H9 (cell line): ENCODE measurements around the gene KRT86. TPM values are rescaled to one million over a fixed set of nuclear protein-coding genes. Genes with fewer than 3 reads are reported as not detected.

ENCODE experiments used
- DNase-seq: peaks from one replicate; pipeline ENCODE4 v3.0.0-alpha.2; 2017
- H2AFZ ChIP-seq: one replicate; pipeline ENCODE4 v1.6.1; 2013; ENCODE audit warnings: mild to moderate bottlenecking, low read length, control low read depth, moderate library complexity
- H2AK5ac ChIP-seq: 2 replicates; pipeline ENCODE4 v1.6.1; 2013; ENCODE audit warnings: low read length, control low read depth, mixed read lengths; ENCODE audit not compliant: insufficient read length
- H2BK120ac ChIP-seq: one replicate; pipeline ENCODE4 v1.6.1; 2013; ENCODE audit warnings: low read depth, mild to moderate bottlenecking, low read length, control low read depth, inconsistent platforms; ENCODE audit not compliant: poor library complexity, severe bottlenecking
- H2BK12ac ChIP-seq: 2 replicates; pipeline ENCODE4 v1.6.1; 2013; ENCODE audit warnings: low read length, control low read depth, mixed read lengths, low read depth; ENCODE audit not compliant: insufficient read length
- H2BK15ac ChIP-seq: 2 replicates; pipeline ENCODE4 v1.6.1; 2013; ENCODE audit warnings: low read depth, low read length, control low read depth
- H2BK20ac ChIP-seq: one replicate; pipeline ENCODE4 v1.6.1; 2013; ENCODE audit warnings: low read depth, mild to moderate bottlenecking, low read length, control low read depth, inconsistent platforms; ENCODE audit not compliant: poor library complexity, severe bottlenecking
- H2BK5ac ChIP-seq: 2 replicates; pipeline ENCODE4 v1.6.1; 2013; ENCODE audit warnings: low read length, control low read depth, mixed read lengths; ENCODE audit not compliant: insufficient read length
- H3K14ac ChIP-seq: 2 replicates; pipeline ENCODE4 v1.6.1; 2013; ENCODE audit warnings: low read length, control low read depth; ENCODE audit not compliant: insufficient read depth
- H3K18ac ChIP-seq: 2 replicates; pipeline ENCODE4 v1.6.1; 2013; ENCODE audit warnings: low read depth, mild to moderate bottlenecking, mixed read lengths, low read length, control low read depth; ENCODE audit not compliant: insufficient read length
- H3K23ac ChIP-seq: 2 replicates; pipeline ENCODE4 v1.6.1; 2013; ENCODE audit warnings: low read length, control low read depth, mixed read lengths, low read depth; ENCODE audit not compliant: insufficient read length
- H3K23me2 ChIP-seq: 2 replicates; pipeline ENCODE4 v1.6.1; 2013; ENCODE audit warnings: low read depth, mild to moderate bottlenecking, mixed read lengths, low read length, control low read depth; ENCODE audit not compliant: insufficient read length, poor library complexity, severe bottlenecking
- H3K27ac ChIP-seq: 2 replicates; pipeline ENCODE4 v1.5.1; 2013; ENCODE audit warnings: low read length, control low read depth, mixed read lengths, low read depth; ENCODE audit not compliant: insufficient read length
- H3K27me3 ChIP-seq: 2 replicates; pipeline ENCODE4 v1.6.1; 2013; ENCODE audit warnings: low read length, control low read depth, inconsistent platforms; ENCODE audit not compliant: insufficient read depth
- H3K4ac ChIP-seq: 2 replicates; pipeline ENCODE4 v1.6.1; 2013; ENCODE audit warnings: low read depth, mild to moderate bottlenecking, control low read depth, inconsistent platforms, low read length, moderate library complexity
- H3K4me1 ChIP-seq: 2 replicates; pipeline ENCODE4 v1.6.1; 2013; ENCODE audit warnings: low read length, control low read depth, inconsistent platforms; ENCODE audit not compliant: insufficient read depth
- H3K4me2 ChIP-seq: 2 replicates; pipeline ENCODE4 v1.6.1; 2013; ENCODE audit warnings: low read length, control low read depth, mixed read lengths; ENCODE audit not compliant: insufficient read length, insufficient read depth
- H3K56ac ChIP-seq: 2 replicates; pipeline ENCODE4 v1.6.1; 2013; ENCODE audit warnings: low read depth, mild to moderate bottlenecking, mixed read lengths, low read length, control low read depth; ENCODE audit not compliant: insufficient read length
- H3K79me1 ChIP-seq: 2 replicates; pipeline ENCODE4 v1.6.1; 2013; ENCODE audit warnings: low read depth, mild to moderate bottlenecking, moderate library complexity, low read length, control low read depth, inconsistent platforms; ENCODE audit not compliant: insufficient read depth, poor library complexity, severe bottlenecking
- H3K79me2 ChIP-seq: 2 replicates; pipeline ENCODE4 v1.6.1; 2013; ENCODE audit warnings: low read length, control low read depth, inconsistent platforms; ENCODE audit not compliant: insufficient read depth
- H3K9ac ChIP-seq: 2 replicates; pipeline ENCODE4 v1.6.1; 2013; ENCODE audit warnings: low read length, control low read depth, mixed read lengths; ENCODE audit not compliant: insufficient read length; ENCODE audit errors: extremely low read depth
- H3K9me3 ChIP-seq: one replicate; pipeline ENCODE4 v1.6.1; 2013; ENCODE audit warnings: low read depth, low read length, inconsistent platforms; ENCODE audit not compliant: control insufficient read depth
- H3T11ph ChIP-seq: one replicate; pipeline ENCODE4 v1.6.1; 2013; ENCODE audit warnings: mild to moderate bottlenecking, low read length, control low read depth, inconsistent platforms
- H4K20me1 ChIP-seq: one replicate; pipeline ENCODE4 v1.6.1; 2013; ENCODE audit not compliant: control insufficient read depth, insufficient read length, insufficient read depth
- H4K5ac ChIP-seq: 2 replicates; pipeline ENCODE4 v1.6.1; 2013; ENCODE audit warnings: low read depth, mild to moderate bottlenecking, mixed read lengths, low read length, control low read depth; ENCODE audit not compliant: insufficient read length
- H4K8ac ChIP-seq: replicated peaks from 2 replicates; pipeline ENCODE4 v1.6.1; 2013; ENCODE audit warnings: low read length, control low read depth, mixed read lengths, low read depth; ENCODE audit not compliant: insufficient read length
- H4K91ac ChIP-seq: 2 replicates; pipeline ENCODE4 v1.6.1; 2013; ENCODE audit warnings: low read depth, mild to moderate bottlenecking, moderate library complexity, mixed read lengths, low read length, control low read depth; ENCODE audit not compliant: insufficient read length
- H3K27ac Mint-ChIP-seq, 3 experiments: 2 replicates in 2 of 3; 3 replicates in 1 of 3; pipeline ENCODE4 v1.8.0; 2020 to 2021; ENCODE audit warnings: mixed read lengths in 3 of 3, mild to moderate bottlenecking in 1 of 3, moderate library complexity in 1 of 3
- H3K27me3 Mint-ChIP-seq: 2 replicates; pipeline ENCODE4 v1.8.0; 2021; ENCODE audit warnings: low read depth, mild to moderate bottlenecking, moderate library complexity, mixed read lengths
- H3K36me3 Mint-ChIP-seq, 3 experiments: 2 replicates in 2 of 3; 3 replicates in 1 of 3; pipeline ENCODE4 v1.8.0; 2020 to 2021; ENCODE audit warnings: low read depth in 3 of 3, mixed read lengths in 3 of 3; ENCODE audit not compliant: insufficient read depth in 1 of 3
- H3K4me1 Mint-ChIP-seq, 2 experiments: 2 replicates each; pipeline ENCODE4 v1.8.0; 2020; ENCODE audit warnings: mixed read lengths in 2 of 2
- H3K4me3 Mint-ChIP-seq, 2 experiments: 2 replicates in 1 of 2; 3 replicates in 1 of 2; pipeline ENCODE4 v1.8.0; 2020 to 2021; ENCODE audit warnings: mild to moderate bottlenecking in 2 of 2, mixed read lengths in 2 of 2, moderate library complexity in 1 of 2
- H3K9me3 Mint-ChIP-seq, 2 experiments: 2 replicates in 1 of 2; 3 replicates in 1 of 2; pipeline ENCODE4 v1.8.0; 2020; ENCODE audit warnings: mild to moderate bottlenecking in 2 of 2, mixed read lengths in 2 of 2, moderate library complexity in 1 of 2
- WGBS: extraction: QIAGEN DNeasy Blood & Tissue Kit; methylation state at CpG from one replicate; pipeline ENCODE4 v1.1.7; 2013; ENCODE audit warnings: missing lambda C conversion rate, low lambda C conversion rate, mixed read lengths; ENCODE audit not compliant: insufficient read length; ENCODE audit errors: extremely low coverage; 5-methylcytosine and 5-hydroxymethylcytosine counted together
- total RNA-seq: library from RNA; stranded (reverse); gene quantifications from 2 replicates; pipeline ENCODE4 v1.2.1, GENCODE V29; 2021
- TF ChIP-seq, protein P1 (sequence below): fragments of 200-600 bp; sonication (generic); conservative IDR thresholded peaks from 3 replicates; pipeline ENCODE4 v1.8.0; 2021; ENCODE audit warnings: antibody characterized with exemption, mild to moderate bottlenecking

The KRT86 gene
- total RNA-seq, 1 experiment from 2014 or later, result not detected

DNA sequence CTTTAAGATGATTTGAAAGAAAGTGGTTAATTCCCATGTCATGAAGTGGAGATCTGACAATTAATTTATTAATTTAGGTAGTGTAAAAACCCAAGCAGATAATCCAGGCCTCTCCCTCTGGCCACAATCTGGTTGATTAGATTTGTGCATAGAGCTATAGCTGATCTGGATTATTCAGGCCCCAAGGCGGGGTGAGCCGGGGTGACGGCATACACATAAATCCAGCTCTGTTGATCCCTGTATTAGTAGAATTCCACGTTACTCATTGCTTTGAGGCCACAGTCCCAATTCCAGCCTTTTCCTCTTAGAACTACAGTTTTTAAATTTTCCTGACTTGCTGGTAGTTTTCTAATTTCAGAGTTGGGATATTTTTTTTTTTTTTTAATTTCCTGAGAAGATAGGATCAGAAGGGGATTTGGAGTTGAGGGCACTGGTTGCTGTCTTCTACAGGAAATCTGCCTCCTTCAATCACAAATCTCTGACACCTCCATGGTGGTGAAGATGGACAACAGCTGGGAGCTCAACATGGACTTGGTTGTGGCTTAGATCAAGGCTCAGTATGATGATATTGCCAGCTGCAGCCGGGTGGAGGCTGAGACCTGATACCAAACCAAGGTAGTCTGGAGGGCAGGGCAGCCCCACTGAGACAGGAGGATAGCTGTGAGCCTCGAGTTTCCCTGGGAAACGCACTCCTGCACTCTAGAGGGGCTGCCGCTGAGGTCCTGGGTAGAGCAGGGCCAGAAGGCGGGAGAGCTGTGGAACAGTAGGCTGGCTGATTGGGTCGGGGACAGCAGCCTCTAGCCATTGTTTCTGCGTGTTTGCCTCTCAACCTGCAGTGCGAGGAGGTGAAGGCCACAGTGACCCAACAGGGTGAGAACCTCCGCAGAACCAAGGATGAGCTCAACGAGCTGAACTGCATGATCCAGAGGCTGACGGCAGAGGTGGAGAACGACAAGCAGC is 73.4 kb downstream of the KRT86 start:
- Histone ChIP-seq H3K18ac (no peak overlapping the region), H3K4me1 (no peaks in the 10 kb centered on the region), H2AFZ (no peak overlapping the region), H3K9ac (no peak overlapping the region), H3K14ac (no peak overlapping the region; the same call in 1 of the 2 replicates), H4K20me1 (no peaks in the 10 kb centered on the region), H3K4ac (no peak overlapping the region), H3K27me3 (no peaks in the 10 kb centered on the region), H3K79me1 (no peaks in the 10 kb centered on the region), H3K23me2 (no peaks in the 10 kb centered on the region), H3K9me3 (no peaks in the 10 kb centered on the region), H3K4me2 (no peak overlapping the region), H3T11ph (no peak overlapping the region), H3K23ac (no peak overlapping the region), H2BK20ac (no peak overlapping the region), H2BK5ac (no peak overlapping the region), H2AK5ac (no peak overlapping the region), H3K79me2 (no peaks in the 10 kb centered on the region), H3K27ac (no peak overlapping the region), H2BK120ac (no peak overlapping the region), H4K8ac (no peak overlapping the region), H3K56ac (no peak overlapping the region), H2BK15ac (no peak overlapping the region), H4K91ac (no peak overlapping the region), H4K5ac (no peak overlapping the region), H2BK12ac (no peak overlapping the region)
- Mint-ChIP-seq H3K27ac (peak overlapping the region in 1 of 3 experiments; percentile 49; a peak in 1 of 7 replicates), H3K9me3 (peaks cover 5 to 7% of the 10 kb centered on the region in 2 experiments; a peak in 2 of 5 replicates), H3K27me3 (peaks cover 11% of the 10 kb centered on the region), H3K36me3 (no peaks in the 10 kb centered on the region), H3K4me1 (no peaks in the 10 kb centered on the region), H3K4me3 (no peak overlapping the region)
- DNase-seq, result no peak
- no CpG with 5 or more reads among the region's 16 CpGs for WGBS
- TF ChIP-seq, protein P1, sequence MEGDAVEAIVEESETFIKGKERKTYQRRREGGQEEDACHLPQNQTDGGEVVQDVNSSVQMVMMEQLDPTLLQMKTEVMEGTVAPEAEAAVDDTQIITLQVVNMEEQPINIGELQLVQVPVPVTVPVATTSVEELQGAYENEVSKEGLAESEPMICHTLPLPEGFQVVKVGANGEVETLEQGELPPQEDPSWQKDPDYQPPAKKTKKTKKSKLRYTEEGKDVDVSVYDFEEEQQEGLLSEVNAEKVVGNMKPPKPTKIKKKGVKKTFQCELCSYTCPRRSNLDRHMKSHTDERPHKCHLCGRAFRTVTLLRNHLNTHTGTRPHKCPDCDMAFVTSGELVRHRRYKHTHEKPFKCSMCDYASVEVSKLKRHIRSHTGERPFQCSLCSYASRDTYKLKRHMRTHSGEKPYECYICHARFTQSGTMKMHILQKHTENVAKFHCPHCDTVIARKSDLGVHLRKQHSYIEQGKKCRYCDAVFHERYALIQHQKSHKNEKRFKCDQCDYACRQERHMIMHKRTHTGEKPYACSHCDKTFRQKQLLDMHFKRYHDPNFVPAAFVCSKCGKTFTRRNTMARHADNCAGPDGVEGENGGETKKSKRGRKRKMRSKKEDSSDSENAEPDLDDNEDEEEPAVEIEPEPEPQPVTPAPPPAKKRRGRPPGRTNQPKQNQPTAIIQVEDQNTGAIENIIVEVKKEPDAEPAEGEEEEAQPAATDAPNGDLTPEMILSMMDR, result no peak
